NB4 (cell line): ENCODE results near the gene DNAH1.

Experiments used
- DNase-seq: peaks from one replicate; pipeline ENCODE4 v3.0.0; 2010; ENCODE audit warnings: low read depth
- H3K4me3 ChIP-seq: one replicate; pipeline ENCODE4 v1.5.1; 2011; ENCODE audit warnings: mild to moderate bottlenecking, low read depth, low read length, moderate library complexity
- MAX ChIP-seq: IDR thresholded peaks from 2 replicates; pipeline ENCODE4 v1.6.1; 2011; ENCODE audit warnings: low read depth, low read length
- MYC ChIP-seq: IDR thresholded peaks from 2 replicates; pipeline ENCODE4 v1.6.1; 2011; ENCODE audit warnings: low read depth, low read length
- POLR2A ChIP-seq: IDR thresholded peaks from 2 replicates; pipeline ENCODE4 v1.6.1; 2011; ENCODE audit warnings: mild to moderate bottlenecking; ENCODE audit not compliant: insufficient read length; ENCODE audit errors: extremely low read depth
- TF ChIP-seq, protein P1 (sequence below): IDR thresholded peaks from one replicate; pipeline ENCODE4 v1.5.1; 2012; ENCODE audit warnings: low read depth, low read length

The DNAH1 gene

DNA sequence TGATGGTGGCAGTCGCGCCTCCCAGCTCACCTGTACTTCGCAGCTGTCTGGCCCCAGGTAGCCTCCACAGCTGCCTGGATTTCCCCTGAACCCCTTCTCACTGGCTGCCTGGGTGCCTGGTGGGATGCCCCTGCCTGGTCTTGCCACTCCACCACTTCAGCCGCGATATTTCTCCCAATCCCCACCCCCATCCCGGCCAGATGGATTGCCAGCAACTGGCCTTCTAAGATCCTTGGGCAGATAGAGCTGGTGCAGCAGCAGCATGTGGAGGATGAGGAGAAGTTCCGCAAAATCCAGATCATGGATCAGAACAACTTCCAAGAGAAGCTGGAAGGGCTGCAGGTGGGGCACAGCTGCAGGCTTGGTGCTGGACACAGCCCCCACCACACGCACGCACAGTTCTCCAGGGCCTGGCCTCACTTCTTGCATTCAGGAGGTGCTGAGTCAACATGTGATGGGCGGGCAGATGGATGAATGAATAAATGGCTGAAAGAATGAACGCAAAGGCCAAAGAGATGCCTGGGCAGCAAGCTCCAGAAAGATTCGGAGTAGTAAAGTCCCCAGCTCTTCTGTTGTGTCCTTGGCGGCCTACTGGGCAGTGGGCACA is 35.7 kb downstream of the DNAH1 start:
- no peak for DNase-seq
- TF ChIP-seq, protein P1, sequence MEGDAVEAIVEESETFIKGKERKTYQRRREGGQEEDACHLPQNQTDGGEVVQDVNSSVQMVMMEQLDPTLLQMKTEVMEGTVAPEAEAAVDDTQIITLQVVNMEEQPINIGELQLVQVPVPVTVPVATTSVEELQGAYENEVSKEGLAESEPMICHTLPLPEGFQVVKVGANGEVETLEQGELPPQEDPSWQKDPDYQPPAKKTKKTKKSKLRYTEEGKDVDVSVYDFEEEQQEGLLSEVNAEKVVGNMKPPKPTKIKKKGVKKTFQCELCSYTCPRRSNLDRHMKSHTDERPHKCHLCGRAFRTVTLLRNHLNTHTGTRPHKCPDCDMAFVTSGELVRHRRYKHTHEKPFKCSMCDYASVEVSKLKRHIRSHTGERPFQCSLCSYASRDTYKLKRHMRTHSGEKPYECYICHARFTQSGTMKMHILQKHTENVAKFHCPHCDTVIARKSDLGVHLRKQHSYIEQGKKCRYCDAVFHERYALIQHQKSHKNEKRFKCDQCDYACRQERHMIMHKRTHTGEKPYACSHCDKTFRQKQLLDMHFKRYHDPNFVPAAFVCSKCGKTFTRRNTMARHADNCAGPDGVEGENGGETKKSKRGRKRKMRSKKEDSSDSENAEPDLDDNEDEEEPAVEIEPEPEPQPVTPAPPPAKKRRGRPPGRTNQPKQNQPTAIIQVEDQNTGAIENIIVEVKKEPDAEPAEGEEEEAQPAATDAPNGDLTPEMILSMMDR, result no peak
- TF ChIP-seq MAX (no peak), POLR2A (no peak), MYC (no peak)
- no peak overlapping the region for H3K4me3 ChIP-seq

GRCh38 chr3:52352566-52352965 is 36.4 kb downstream of the DNAH1 start:
- H3K4me3 ChIP-seq, result no peak overlapping the region
- TF ChIP-seq MAX (no peak), MYC (no peak), POLR2A (no peak)
- TF ChIP-seq, protein P1, result no peak
- no peak for DNase-seq

GRCh38 chr3:52353291-52353855 is 37.3 kb downstream of the DNAH1 start:
- no peak for DNase-seq
- TF ChIP-seq MAX (no peak), MYC (no peak)

GRCh38 chr3:52354676-52355075 is 38.6 kb downstream of the DNAH1 start:
- TF ChIP-seq MYC (no peak), MAX (no peak), POLR2A (no peak)
- TF ChIP-seq, protein P1, result no peak
- DNase-seq, result no peak
- H3K4me3 ChIP-seq, result no peak overlapping the region

More at GRCh38 chr3:52353291-52353855, 37.3 kb downstream of the DNAH1 start:
- no peak overlapping the region for H3K4me3 ChIP-seq

DNA sequence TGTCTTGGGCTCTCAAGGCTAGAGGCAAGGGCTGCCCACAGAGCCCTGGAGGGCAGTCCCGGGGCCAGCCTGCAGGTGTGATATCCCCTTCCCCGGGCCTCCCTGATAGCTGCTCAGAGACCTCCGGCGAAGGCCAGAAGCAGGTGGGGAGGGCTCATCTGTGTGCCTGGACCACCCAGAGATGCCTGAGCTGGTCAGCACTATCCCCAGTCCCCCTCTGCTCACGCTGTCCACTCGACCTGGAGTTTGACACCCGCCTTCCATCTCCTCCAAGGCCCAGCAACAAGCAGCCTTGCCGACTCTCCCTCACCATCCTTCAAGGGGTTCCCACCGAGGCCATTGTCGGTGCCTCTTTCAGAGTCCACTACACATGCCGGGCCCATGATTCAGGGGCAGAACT is 39.4 kb downstream of the DNAH1 start:
- no peak overlapping the region for H3K4me3 ChIP-seq
- TF ChIP-seq, protein P1, result no peak
- TF ChIP-seq POLR2A (no peak), MYC (no peak), MAX (no peak)
- no peak for DNase-seq

DNA sequence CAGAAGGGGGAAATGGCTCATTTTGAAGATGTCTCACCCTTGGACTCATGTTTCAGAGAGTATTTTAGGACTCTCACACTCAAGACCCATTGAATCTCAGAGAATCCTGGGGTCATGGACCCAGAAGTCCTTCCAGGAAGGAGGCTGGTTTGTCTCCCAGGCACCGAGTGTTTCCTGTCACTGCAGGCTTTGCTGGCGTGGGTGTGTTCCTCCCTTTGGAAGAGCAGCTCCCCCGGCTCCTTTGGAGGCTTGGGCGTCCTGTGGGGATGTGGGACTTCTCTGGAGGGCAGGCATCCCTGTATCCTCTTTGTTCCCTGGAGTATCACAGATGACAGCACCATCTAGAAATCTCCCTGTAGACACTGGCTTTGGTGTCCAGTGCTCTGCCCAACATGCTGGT is 40.0 kb downstream of the DNAH1 start:
- no peak for DNase-seq
- H3K4me3 ChIP-seq, result no peak overlapping the region
- TF ChIP-seq MAX, result no peak
- TF ChIP-seq, protein P1, result no peak
